HEK293 (cell line): ENCODE measurements around the gene PPFIA2.

Experiments used
- CTCF ChIA-PET: fragments of 350-600 bp; formaldehyde crosslinking; extraction: SDS; loops from one replicate; lab custom pipeline; 2021; ENCODE audit warnings: antibody characterized with exemption; lab: Yijun Ruan, JAX
- POLR2A ChIA-PET: fragments of 300-600 bp; formaldehyde crosslinking; extraction: SDS; loops from one replicate; lab custom pipeline; 2020; ENCODE audit warnings: antibody characterized with exemption, inconsistent platforms; lab: Yijun Ruan, JAX
- H3K27ac ChIP-seq: fragments of 200-500 bp; sonication (Bioruptor generic); 2 replicates; pipeline ENCODE4 v1.5.1; 2014; ENCODE audit warnings: low read depth, low read length, control low read depth, inconsistent platforms; ENCODE audit errors: extremely low read depth
- H3K36me3 ChIP-seq, 2 experiments: fragments of 200-500 bp in 1 of 2; sonication (Bioruptor generic) in 1 of 2; 1 replicate in 1 of 2; 2 replicates in 1 of 2; pipeline ENCODE4 v1.5.1; 2014 to 2017; ENCODE audit warnings: inconsistent platforms in 2 of 2, low read length in 2 of 2; ENCODE audit not compliant: control insufficient read depth in 2 of 2, insufficient read depth in 1 of 2
- H3K4me1 ChIP-seq: fragments of 200-500 bp; sonication (Bioruptor generic); 2 replicates; pipeline ENCODE4 v1.5.1; 2014; ENCODE audit warnings: mild to moderate bottlenecking, low read length, inconsistent platforms; ENCODE audit not compliant: control insufficient read depth, insufficient read depth
- H3K4me3 ChIP-seq: 2 replicates; pipeline ENCODE4 v1.5.1; 2011; ENCODE audit warnings: low read depth, mild to moderate bottlenecking, control low read depth, low read length, moderate library complexity
- H3K9me3 ChIP-seq: fragments of 200-500 bp; sonication (Bioruptor generic); 2 replicates; pipeline ENCODE4 v1.5.1; 2014; ENCODE audit warnings: low read depth, low read length, inconsistent platforms; ENCODE audit not compliant: control insufficient read depth, insufficient read depth
- AEBP2 ChIP-seq: fragments of 450-650 bp; formaldehyde crosslinking; IDR thresholded peaks from 2 replicates; pipeline ENCODE4 v1.5.1; 2016; ENCODE audit warnings: missing biosample characterization, missing genetic modification characterization, borderline replicate concordance
- GLI2 ChIP-seq: fragments of 450-650 bp; formaldehyde crosslinking; IDR thresholded peaks from 2 replicates; pipeline ENCODE4; 2017; ENCODE audit warnings: missing biosample characterization, missing genetic modification characterization, low read depth, borderline replicate concordance
- HOXC10 ChIP-seq: sonication (generic); formaldehyde crosslinking; IDR thresholded peaks from 2 replicates; pipeline ENCODE4 v1.8.1; 2023; ENCODE audit warnings: mild to moderate bottlenecking, missing genetic modification reagents
- KLF7 ChIP-seq: fragments of 450-650 bp; formaldehyde crosslinking; IDR thresholded peaks from 2 replicates; pipeline ENCODE4 v1.5.1; 2016; ENCODE audit warnings: missing biosample characterization, missing genetic modification characterization, borderline replicate concordance
- ZBTB8A ChIP-seq: fragments of 450-650 bp; formaldehyde crosslinking; IDR thresholded peaks from 2 replicates; pipeline ENCODE4 v1.5.1; 2016; ENCODE audit warnings: missing biosample characterization, missing genetic modification characterization
- ZNF146 ChIP-seq: fragments of 450-650 bp; formaldehyde crosslinking; IDR thresholded peaks from 2 replicates; pipeline ENCODE4 v1.5.1; 2016; ENCODE audit warnings: missing biosample characterization, missing genetic modification characterization
- ZNF16 ChIP-seq: fragments of 450-650 bp; formaldehyde crosslinking; IDR thresholded peaks from 2 replicates; pipeline ENCODE4 v1.5.1; 2016; ENCODE audit warnings: low read depth, missing biosample characterization, missing genetic modification characterization
- ZNF221 ChIP-seq: fragments of 450-650 bp; formaldehyde crosslinking; IDR thresholded peaks from 2 replicates; pipeline ENCODE4 v1.5.1; 2017; ENCODE audit warnings: missing biosample characterization, missing genetic modification characterization, borderline replicate concordance
- ZNF311 ChIP-seq: fragments of 450-650 bp; formaldehyde crosslinking; IDR thresholded peaks from 2 replicates; pipeline ENCODE4 v1.5.1; 2017; ENCODE audit warnings: missing biosample characterization, missing genetic modification characterization, borderline replicate concordance
- ZNF350 ChIP-seq: fragments of 450-650 bp; formaldehyde crosslinking; IDR thresholded peaks from 2 replicates; pipeline ENCODE4 v1.5.0; 2017; ENCODE audit warnings: missing biosample characterization, mild to moderate bottlenecking, missing genetic modification characterization
- ZNF366 ChIP-seq: fragments of 450-650 bp; formaldehyde crosslinking; conservative IDR thresholded peaks from 2 replicates; pipeline ENCODE4 v1.5.1; 2016; ENCODE audit warnings: missing biosample characterization, missing genetic modification characterization
- ZNF488 ChIP-seq: fragments of 450-650 bp; formaldehyde crosslinking; IDR thresholded peaks from 2 replicates; pipeline ENCODE4 v1.5.1; 2016; ENCODE audit warnings: missing biosample characterization, missing genetic modification characterization
- ZNF530 ChIP-seq: fragments of 450-650 bp; formaldehyde crosslinking; IDR thresholded peaks from 2 replicates; pipeline ENCODE4 v1.5.1; 2016; ENCODE audit warnings: low read depth, missing biosample characterization, missing genetic modification characterization
- ZNF571 ChIP-seq: fragments of 450-650 bp; formaldehyde crosslinking; IDR thresholded peaks from 2 replicates; pipeline ENCODE4 v1.5.0; 2017; ENCODE audit warnings: missing biosample characterization, missing genetic modification characterization
- ZNF621 ChIP-seq: fragments of 450-650 bp; formaldehyde crosslinking; IDR thresholded peaks from 2 replicates; pipeline ENCODE4 v1.5.1; 2017; ENCODE audit warnings: missing biosample characterization, missing genetic modification characterization
- ZNF629 ChIP-seq: fragments of 450-650 bp; formaldehyde crosslinking; IDR thresholded peaks from 2 replicates; pipeline ENCODE4 v1.5.1; 2017; ENCODE audit warnings: missing biosample characterization, missing genetic modification characterization
- ZNF654 ChIP-seq: fragments of 450-650 bp; formaldehyde crosslinking; IDR thresholded peaks from 2 replicates; pipeline ENCODE4 v1.5.1; 2016; ENCODE audit warnings: low read depth, missing biosample characterization, missing genetic modification characterization
- TF ChIP-seq, protein P1 (sequence below): fragments of 450-650 bp; formaldehyde crosslinking; IDR thresholded peaks from 2 replicates; pipeline ENCODE4 v1.5.1; 2016; ENCODE audit warnings: missing biosample characterization, missing genetic modification characterization
- TF ChIP-seq, protein P2 (sequence below): fragments of 450-650 bp; formaldehyde crosslinking; IDR thresholded peaks from 2 replicates; pipeline ENCODE4 v1.5.1; 2016; ENCODE audit warnings: missing biosample characterization, missing genetic modification characterization

The PPFIA2 gene

DNA sequence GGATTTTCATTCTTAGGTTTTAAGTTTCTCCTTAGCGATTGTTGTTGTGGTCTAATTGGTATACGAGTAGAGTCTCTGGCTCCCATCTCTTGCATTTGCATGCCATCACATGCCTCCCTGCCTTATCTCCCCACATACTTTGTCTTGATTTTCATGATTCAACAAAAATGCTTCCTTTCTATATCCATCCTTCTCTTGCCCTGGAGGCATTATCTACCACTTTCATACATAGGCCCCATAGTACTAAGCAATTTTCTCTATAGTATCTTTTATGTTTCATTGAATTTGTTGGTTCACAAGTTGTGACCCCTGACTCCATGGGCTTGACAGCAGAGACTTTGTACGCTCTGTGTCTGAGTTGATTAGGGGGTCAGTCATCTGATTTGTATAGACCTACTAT, 455.2 kb downstream of the PPFIA2 start:
- no peaks in the 10 kb centered on the region for H3K4me1 ChIP-seq
- ChIA-PET POLR2A (no interaction called here), CTCF (no interaction called here)
- H3K27ac ChIP-seq: no peak overlapping the region
- no peaks in the 10 kb centered on the region for H3K36me3 ChIP-seq
- no peak for TF ChIP-seq ZNF221
- TF ChIP-seq, all 188 proteins: peak for 0
- H3K9me3 ChIP-seq: no peaks in the 10 kb centered on the region
- H3K4me3 ChIP-seq: no peak overlapping the region

GRCh38 chr12:81300454-81300853, 458.7 kb downstream of the PPFIA2 start:
- TF ChIP-seq, protein P1, sequence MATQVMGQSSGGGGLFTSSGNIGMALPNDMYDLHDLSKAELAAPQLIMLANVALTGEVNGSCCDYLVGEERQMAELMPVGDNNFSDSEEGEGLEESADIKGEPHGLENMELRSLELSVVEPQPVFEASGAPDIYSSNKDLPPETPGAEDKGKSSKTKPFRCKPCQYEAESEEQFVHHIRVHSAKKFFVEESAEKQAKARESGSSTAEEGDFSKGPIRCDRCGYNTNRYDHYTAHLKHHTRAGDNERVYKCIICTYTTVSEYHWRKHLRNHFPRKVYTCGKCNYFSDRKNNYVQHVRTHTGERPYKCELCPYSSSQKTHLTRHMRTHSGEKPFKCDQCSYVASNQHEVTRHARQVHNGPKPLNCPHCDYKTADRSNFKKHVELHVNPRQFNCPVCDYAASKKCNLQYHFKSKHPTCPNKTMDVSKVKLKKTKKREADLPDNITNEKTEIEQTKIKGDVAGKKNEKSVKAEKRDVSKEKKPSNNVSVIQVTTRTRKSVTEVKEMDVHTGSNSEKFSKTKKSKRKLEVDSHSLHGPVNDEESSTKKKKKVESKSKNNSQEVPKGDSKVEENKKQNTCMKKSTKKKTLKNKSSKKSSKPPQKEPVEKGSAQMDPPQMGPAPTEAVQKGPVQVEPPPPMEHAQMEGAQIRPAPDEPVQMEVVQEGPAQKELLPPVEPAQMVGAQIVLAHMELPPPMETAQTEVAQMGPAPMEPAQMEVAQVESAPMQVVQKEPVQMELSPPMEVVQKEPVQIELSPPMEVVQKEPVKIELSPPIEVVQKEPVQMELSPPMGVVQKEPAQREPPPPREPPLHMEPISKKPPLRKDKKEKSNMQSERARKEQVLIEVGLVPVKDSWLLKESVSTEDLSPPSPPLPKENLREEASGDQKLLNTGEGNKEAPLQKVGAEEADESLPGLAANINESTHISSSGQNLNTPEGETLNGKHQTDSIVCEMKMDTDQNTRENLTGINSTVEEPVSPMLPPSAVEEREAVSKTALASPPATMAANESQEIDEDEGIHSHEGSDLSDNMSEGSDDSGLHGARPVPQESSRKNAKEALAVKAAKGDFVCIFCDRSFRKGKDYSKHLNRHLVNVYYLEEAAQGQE (tag by site-specific recombination): peak; percentile 74
- TF ChIP-seq GLI2 (tag by site-specific recombination): no peak
- Histone ChIP-seq H3K9me3 (no peaks in the 10 kb centered on the region), H3K27ac (no peak overlapping the region), H3K4me1 (no peaks in the 10 kb centered on the region), H3K4me3 (no peak overlapping the region), H3K36me3 (no peaks in the 10 kb centered on the region)
- POLR2A ChIA-PET: no interaction called here
- CTCF ChIA-PET: no interaction called here

DNA sequence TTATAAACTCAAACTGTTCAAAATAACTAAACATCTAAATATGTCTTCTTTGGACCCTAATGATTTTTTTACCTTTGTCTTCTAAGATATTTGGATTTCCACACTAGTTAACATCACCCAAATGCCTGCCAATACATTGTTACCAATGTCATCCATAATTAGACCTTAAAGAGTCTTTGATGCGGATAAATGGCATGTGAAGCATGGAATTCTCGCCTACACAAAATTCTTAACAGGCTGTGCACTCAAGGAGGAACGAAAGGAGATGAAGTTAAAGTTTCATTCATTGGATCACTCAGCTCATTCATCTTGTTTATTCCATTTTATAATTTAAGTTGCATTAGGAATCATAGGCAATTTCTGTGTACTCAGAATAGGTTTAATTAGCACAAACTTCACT, 461.5 kb downstream of the PPFIA2 start:
- no peaks in the 10 kb centered on the region for H3K36me3 ChIP-seq
- POLR2A ChIA-PET: no interaction called here
- H3K4me1 ChIP-seq: no peaks in the 10 kb centered on the region
- H3K4me3 ChIP-seq: no peak overlapping the region
- CTCF ChIA-PET: no interaction called here
- TF ChIP-seq ZNF366: no peak
- TF ChIP-seq KLF7 (tag by site-specific recombination): no peak
- no peaks in the 10 kb centered on the region for H3K9me3 ChIP-seq
- H3K27ac ChIP-seq: no peak overlapping the region

DNA sequence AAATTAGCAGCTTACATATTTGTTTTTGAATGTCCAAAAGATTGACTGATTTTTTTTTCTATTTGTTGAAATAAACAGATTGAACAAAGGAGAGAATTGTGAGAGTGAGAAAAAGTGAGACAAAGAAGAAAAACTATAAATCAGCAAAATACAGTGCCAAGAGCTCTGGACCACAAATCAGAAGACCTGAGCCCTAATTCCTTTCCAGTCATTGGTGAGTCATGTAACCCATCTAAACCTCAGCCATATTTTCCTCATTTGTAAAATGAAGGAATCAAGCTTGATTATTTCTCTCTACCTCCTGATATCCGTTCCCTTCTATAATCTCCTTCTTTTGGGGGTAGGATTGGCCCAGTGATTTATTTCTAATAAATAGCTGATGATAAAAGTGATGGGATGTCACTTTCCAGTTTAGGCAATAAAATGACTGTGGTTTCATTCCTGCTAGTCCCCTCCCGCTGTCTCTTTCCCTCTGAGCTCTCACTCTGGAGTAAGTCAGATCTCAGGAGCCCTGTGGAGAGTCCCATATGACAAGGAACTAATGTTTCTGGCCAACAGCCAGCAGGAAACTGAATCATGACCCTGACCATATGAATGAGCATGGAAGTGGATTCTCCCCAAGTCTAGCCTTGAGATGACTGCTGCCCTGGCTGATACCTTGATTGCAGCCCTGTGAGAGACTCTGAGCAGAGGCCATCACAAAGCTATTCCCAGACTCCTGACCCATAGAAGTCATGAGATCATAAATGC, 462.4 kb downstream of the PPFIA2 start:
- ChIA-PET CTCF (interaction anchor here (0.7 kb wide), 1 partner anchor 9 kb away, joined by 3 read pairs; no protein-coding TSS in a partner anchor), POLR2A (no interaction called here)
- Histone ChIP-seq H3K27ac (no peak overlapping the region), H3K4me3 (no peak overlapping the region), H3K4me1 (no peaks in the 10 kb centered on the region), H3K9me3 (no peaks in the 10 kb centered on the region), H3K36me3 (no peaks in the 10 kb centered on the region)
- TF ChIP-seq ZNF221 (no peak), ZNF530 (no peak), ZNF16 (tag by site-specific recombination) (no peak)

- CTCF ChIA-PET: no interaction called here
- H3K36me3 ChIP-seq: no peaks in the 10 kb centered on the region
- no peak overlapping the region for H3K27ac ChIP-seq
- no peaks in the 10 kb centered on the region for H3K9me3 ChIP-seq
- POLR2A ChIA-PET: no interaction called here
- H3K4me3 ChIP-seq: no peak overlapping the region
- no peaks in the 10 kb centered on the region for H3K4me1 ChIP-seq
- TF ChIP-seq AEBP2: no peak
- TF ChIP-seq ZNF311 (tag by site-specific recombination): no peak
- TF ChIP-seq ZNF654 (tag by site-specific recombination): no peak
- no peak for TF ChIP-seq ZNF621
- TF ChIP-seq, protein P2, sequence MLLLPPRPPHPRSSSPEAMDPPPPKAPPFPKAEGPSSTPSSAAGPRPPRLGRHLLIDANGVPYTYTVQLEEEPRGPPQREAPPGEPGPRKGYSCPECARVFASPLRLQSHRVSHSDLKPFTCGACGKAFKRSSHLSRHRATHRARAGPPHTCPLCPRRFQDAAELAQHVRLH: no peak
- TF ChIP-seq ZNF488 (tag by site-specific recombination): no peak
- TF ChIP-seq ZNF629: no peak
- no peak for TF ChIP-seq ZNF146
- TF ChIP-seq ZBTB8A (tag by site-specific recombination): no peak
- no peak for TF ChIP-seq HOXC10 (CRISPR knock-in tag)
- no peak for TF ChIP-seq ZNF571 (tag by site-specific recombination)
- no peak for TF ChIP-seq ZNF350 (tag by site-specific recombination)
Observed at GRCh38 chr12:81295251-81295650, 463.9 kb downstream of the PPFIA2 start.
